SIG-M5 (cell line): ENCODE measurements around the gene CLIC4.
"Not testable (repeated sequence)": the region's sequence is repeated elsewhere in the genome, so short reads cannot be mapped to it uniquely, and the experiment has no call there.

Experiments used
- DNase-seq: peaks from one replicate; lab custom pipeline; 2025; lab: John Stamatoyannopoulos, UW

Gene CLIC4

DNA sequence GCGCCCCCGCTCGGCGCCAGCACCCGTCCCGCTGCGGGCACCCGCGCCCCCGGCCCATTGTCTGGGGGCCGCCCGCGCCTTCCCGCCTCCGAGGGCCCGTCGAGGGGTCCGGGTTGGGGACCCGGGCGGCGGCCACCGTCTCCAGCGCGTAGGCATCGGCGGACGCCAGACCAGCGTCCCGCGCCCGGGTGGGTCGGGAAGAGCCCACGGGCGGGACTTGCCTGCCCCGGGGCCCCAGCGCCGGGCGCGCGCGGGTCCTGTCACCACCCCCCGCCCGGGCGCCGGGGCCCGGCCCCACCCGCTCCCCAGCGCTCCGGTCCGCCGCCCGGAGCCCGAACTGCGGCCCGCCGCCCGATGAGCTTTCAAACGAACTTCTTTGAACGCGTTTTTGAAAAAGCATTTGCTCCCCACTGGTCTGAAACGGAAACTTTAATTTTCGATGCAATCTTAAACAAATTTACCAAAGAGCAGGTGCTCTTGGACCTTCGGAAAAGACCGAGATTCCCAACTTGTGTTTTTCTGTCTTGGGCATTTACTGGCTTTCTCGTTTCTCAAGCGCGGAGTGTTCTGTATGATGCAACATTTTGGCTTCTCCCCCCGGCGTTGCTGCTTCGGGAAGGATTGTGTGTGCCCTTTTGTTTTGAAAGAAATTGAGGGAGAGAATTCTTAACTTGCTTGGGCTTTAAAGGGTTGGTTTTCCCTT, 615 bp downstream of the CLIC4 start:
- DNase-seq: no peak

DNA sequence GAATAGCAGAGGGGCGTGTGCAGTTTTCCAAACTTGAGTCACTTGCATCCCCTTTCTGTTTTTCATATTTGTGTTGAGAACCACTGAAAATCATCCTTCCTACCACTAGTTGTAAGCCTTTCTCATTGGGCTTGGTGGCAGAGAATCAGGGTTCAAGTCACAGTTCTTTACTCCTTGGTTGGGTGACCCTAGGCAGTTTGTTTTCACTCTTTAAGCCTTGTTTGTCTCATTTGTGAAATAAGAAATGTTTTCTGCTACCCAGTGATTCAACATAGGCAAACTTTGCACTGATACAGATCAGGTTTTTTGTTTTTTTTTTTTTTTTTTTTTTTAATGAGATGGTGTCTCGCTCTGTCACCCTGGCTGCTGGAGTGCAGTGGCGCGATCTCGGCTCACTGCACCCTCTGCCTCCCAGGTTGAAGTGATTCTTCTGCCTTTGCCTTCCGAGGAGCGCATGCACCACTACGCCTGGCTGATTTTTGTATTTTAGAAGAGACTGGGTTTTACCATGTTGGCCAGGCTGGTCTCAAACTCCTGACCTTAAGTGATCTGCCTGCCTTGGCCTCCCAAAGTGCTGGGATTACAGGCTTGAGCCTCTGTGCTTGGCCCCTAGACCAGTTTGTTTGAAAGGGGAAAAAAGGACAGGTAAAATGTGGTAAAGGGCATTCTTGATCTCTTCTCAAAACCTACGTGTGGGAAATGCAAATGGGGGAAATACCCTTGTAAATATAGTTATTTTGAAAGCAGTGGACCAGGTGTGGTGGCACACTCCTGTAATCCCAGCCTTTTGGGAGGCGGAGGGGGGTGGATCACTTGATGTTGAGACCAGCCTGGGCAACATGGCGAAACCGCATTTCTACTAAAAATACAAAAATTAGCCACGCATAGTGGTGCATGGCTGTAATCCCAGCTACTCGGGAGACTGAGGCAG, 3.2 kb downstream of the CLIC4 start:
- no peak for DNase-seq

DNA sequence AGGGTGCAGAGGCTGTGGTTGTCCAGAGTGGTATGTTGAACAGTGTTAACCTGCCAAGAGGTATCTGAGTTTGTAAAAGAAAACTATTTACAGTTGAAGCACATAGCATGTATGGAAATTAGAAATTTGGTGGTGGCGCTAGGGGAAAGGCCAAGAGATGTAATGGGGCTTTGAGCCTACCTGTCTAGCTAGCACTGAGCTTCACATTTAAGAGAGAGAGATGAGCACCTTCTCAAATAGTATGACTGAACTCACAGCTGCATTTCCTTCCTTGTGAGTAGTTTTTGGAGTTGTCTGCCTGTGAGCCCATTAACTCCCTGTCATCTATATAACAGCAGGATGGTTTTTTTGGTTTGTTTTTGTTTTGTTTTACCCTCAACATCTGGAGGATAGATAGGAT, 4.0 kb downstream of the CLIC4 start:
- no peak for DNase-seq

DNA sequence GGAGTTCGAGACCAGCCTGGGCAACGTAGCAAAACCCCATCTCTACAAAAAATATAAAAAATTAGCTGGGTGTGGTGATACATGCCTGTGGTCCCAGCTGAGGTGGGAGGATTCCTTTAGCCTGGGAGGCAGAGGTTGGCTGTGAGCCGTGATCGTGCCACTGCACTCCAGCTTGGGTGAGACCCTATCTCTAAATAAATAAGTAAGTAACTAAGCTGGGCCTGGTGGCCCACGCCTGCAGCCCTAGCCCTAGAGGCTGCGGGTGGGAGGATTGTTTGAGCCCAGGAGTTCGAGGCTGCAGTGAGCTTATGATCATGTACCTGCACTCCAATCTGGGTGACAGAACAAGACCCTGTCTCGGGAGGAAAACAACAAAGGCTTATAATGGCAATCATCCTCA, 4.6 kb downstream of the CLIC4 start:
- no peak for DNase-seq

DNA sequence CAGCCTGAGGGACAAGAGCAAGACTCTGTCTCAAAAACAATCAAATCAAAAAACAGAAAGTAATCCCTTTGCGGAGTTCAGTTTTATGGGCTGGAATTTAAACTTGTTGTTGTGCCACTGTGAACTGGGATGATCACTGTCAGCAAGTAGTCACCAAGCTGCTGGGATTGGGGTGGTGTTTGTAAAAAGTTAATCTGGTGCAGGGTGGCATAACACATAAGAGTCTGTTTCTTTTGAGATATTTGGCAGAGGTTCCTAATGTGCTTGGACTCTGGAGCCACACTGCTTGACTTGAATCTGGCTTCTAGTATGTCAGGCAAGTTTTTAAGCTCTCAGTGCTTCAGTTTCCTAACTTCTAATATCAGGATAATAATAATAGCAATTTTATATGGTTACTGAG, 6.6 kb downstream of the CLIC4 start:
- DNase-seq: no peak

DNA sequence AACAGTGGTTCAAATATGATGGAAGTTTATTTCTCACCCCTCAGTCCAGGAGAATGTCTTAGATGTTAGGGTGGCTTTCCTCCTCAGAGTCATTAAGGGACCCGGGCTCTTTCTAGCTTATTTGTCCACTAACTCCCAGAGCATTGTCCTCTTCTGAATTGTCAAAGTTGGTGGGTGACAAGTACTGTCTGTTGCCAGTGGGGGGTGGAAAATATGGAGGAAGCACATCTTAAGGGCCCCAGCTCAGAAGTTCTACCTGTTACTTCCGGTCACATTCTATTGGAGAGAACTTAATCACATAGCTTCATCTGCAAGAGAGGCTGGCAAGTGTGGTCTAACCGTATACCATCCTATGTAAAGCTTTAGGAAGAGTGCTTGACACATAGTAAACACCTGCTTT, 7.1 kb downstream of the CLIC4 start:
- DNase-seq: no peak

DNA sequence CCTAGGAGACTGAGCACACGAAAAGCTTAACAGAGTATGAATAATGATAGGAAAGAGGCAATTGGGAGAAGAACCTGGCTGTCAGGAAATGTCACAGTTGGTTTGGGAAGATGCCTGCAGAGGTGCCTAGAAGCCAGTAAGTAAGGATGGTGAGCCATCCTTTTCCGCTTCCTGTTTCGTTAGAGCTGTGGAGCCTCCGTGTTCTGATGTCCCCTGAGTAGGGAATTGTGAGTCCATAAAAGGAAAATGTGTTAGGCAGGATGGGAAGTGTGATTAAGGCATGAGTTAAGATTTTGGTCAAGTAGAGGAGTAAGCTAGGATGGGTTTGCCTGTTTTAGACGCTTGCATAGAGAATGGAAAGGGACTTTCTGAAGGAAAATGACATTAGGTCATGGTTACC, 9.0 kb downstream of the CLIC4 start:
- DNase-seq: no peak

DNA sequence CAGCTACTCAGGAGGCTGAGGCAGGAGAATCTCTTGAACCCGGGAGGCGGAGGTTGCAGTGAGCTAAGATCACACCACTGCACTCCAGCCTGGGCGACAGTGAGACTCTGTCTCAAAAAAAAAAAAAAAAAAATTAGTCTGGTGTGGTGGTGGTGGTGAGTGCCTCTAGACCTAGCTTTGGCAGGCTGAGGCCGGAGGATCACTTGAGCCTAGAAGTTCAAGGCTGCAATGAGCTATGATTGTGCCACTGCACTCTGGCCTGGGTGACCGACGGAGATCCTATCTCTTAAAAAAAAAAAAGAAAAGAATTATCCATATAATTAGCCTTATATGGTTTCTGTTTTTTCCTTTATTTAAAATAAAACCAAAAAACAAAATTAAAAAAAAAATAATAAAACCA, 10.1 kb downstream of the CLIC4 start:
- DNase-seq: not testable (repeated sequence)

DNA sequence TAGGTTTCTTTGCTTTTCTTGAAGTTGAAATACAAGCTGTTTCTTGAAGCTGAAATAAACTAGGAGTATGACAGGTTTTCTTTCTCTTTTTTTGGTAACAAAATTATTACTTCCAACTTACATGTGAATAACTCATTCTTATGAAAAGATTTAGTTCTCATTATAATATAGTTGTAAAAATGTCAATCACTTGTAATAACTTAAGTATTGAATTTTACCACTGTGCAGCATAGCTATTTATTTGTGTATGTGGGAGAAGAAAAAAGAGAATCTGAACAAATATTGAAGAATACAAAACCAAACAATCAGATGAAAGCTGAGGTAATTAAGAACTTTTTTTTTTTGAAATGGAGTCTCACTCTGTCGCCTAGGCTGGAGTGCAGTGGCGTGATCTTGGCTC, 11.1 kb downstream of the CLIC4 start:
- DNase-seq: no peak

DNA sequence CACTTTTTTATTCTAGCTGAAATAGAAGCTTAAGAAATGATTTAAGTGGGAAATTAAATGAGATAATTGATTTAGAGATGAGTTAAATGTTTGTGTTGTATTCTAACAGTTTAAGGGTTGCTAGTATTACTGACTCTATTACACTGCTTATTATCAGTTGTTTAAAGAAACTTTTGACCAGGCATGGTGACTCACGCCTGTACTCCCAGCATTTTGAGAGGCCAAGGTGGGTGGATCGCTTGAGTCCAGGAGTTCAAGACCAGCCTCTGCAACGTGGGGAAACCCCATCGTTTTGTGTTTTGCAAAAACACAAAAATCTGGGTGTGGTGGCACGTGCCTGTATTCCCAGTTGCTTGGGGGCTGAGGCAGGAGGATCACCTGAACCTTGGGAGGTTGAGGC, 14.2 kb downstream of the CLIC4 start:
- DNase-seq: no peak

DNA sequence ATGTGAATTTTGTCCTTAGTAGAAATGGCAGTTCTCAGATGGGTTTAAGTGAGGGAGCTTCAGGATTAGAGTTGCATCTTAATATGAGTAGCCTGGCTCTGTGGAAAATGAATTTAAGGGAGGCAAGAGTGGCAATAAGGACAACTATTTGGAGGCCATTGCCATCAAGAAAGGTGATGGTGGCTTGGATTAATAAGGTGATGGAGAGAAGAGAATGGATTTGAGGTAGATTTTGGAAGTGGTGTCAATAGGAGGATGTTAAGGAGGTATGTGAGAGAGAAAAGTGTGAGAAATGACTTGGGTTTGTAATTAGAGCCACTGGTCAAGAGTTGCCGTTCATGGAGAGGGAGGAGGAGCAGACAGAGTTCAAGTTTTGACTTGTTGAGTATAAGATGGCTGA, 16.3 kb downstream of the CLIC4 start:
- DNase-seq: no peak

DNA sequence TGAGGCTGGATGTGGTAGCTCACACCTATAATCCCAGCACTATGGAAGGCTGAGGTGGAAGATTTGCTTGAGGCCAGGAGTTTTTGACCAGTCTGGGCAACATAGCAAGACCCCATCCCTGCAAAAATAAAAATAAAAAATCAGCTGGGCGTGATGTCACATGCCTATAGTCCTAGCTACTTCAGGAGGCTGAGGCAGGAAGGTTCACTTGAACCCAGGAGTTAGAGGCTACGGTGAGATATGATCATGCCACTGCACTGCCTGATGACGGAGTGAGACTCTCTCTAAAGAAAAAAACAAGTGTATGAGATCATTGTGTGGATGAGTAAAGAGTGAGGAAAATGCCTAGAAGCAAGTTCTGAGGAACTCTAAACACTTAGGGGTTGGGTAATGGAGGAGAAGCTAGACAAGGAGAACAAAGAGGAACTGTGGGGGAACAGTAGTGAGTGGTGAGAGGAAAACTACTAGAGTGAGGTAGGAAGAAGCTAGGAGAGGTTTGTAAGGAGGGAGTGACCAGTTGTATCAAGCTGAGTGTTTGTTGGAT, 17.0 kb downstream of the CLIC4 start:
- peak; percentile 66 for DNase-seq

DNA sequence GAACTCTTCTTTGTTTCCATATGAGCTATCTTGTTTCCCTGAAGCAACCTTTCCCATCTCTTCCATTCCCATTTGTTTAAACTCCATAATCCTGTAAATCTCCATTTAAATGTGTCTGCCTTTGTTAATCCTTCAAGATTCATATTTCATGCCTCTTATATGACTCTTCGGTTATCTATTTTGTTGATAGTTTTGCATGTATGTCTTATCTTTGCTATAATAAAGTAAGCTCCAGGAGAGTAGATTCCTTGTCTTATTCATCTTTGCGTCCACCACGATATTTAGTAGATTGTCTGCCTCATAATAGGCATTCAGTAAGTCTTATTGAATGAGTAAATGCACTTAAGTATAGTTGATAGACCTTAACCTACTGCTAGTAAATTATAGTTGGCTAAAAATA, 18.4 kb downstream of the CLIC4 start:
- DNase-seq: no peak

DNA sequence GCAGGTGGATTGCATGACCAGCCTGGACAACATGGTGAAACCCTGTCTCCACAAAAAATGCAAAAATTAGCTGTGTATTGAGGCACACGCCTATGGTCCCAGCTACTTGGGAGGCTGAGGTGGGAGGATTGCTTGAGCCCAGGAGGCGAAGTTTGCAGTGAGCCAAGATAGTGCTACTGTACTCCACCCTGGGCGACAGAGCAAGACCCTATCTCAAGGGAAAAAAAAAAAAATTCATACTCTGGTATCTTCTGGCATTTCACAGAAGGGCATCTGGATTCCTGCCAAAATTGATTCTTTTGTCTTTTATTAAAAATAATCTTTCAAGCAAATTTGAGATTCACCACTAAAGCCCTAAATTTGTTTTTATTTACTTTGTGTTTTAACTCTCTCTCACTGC, 19.2 kb downstream of the CLIC4 start:
- DNase-seq: no peak

DNA sequence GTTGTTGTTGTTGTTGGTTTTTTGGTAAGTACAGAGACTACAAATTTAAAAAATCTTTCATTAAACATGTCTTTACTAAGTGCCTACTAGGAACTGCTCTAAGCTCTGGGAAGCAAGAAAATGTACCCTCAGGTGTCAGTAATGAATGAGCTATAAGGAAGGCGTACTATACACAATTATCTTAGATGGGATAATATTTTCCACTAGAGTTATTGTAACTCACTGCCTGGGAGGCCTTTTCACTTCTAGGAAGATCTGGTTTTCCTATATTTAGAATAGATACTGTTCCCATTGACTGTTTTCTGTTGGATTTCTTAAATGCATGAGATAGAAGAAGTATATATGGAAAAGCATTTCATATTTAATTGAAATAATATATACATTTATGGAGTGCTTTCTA, 19.6 kb downstream of the CLIC4 start:
- DNase-seq: no peak

DNA sequence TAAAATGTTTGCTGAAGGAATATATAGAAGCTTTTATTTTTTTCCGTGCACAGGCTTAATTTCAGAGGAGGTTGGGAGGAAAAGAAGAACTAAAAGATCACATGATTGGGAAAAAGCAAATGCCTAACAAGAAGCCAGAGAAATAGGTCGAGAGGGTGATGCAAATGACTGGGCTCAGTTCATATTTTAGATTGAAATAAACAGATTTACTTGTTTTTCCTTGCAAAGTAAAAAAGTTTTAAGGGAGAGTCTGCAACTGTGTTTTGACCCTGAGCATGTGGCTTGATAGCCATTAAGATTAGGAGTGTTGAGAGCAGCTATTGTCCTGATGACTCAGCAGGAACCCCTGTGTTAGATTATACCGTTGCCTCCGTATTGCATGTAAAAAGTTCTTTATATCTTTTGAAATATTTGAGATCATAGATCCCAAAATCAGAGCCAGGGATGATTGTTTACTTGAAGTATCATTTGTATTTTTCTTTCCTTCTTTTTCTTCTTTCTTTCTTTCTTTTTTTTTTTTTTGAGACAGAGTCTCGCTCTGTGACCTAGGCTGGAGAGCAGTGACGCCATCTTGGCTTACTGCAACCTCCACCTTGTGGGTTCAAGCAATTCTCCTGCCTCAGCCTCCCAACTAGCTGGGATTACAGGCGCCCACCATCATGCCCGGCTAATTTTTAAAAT, 20.2 kb downstream of the CLIC4 start:
- DNase-seq: no peak

DNA sequence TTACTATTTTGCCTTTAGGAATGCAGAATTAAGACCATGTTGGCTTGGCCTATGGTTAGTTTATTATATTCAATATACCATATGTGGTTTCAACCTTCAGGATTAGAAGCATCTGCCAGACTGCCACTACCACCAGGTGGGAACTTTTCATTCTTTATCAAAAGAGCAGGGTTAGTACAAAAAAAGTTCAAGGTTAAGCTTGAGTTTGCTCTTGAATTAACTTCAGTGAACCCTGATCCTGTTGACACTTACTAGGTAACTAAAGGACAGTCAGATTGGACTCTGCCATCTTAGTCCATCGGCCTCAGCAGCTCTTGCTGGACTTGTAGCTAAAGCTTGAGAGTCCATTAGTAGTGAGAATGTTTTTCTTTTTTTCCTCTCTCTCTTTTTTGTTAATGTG, 22.1 kb downstream of the CLIC4 start:
- DNase-seq: no peak

DNA sequence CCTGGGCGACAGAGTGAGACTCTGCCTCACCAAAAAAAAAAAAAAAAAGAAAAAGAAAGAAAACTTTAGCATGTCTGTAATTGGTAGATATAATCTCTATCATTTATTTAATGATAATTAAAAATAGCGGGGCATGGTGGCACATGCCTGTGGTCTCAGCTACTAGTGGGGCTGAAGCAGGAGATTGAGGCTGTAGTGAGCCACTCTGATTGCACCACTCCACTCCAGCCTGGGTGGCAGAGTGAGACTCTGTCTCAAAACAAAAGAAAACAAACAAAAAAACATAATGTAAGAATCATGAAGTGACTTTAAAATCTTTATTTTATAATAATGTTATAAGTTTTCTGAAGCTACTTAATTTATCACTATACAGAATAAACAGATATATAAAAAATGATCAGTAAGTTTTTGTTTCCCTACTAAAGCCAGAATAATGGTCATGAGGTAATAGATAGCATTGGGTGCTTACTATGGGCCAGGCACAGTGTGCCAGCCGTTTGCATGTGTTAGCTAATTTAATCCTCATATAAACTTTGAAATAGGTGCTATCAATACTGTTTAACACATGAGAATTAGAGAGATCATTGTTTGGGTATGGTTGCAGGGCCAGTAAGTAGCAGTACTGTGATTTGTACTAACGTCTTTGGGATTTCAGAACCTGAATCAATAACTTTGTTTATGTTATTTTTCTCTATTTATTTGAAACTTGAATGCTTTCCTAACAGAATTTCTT, 23.8 kb downstream of the CLIC4 start:
- no peak for DNase-seq

DNA sequence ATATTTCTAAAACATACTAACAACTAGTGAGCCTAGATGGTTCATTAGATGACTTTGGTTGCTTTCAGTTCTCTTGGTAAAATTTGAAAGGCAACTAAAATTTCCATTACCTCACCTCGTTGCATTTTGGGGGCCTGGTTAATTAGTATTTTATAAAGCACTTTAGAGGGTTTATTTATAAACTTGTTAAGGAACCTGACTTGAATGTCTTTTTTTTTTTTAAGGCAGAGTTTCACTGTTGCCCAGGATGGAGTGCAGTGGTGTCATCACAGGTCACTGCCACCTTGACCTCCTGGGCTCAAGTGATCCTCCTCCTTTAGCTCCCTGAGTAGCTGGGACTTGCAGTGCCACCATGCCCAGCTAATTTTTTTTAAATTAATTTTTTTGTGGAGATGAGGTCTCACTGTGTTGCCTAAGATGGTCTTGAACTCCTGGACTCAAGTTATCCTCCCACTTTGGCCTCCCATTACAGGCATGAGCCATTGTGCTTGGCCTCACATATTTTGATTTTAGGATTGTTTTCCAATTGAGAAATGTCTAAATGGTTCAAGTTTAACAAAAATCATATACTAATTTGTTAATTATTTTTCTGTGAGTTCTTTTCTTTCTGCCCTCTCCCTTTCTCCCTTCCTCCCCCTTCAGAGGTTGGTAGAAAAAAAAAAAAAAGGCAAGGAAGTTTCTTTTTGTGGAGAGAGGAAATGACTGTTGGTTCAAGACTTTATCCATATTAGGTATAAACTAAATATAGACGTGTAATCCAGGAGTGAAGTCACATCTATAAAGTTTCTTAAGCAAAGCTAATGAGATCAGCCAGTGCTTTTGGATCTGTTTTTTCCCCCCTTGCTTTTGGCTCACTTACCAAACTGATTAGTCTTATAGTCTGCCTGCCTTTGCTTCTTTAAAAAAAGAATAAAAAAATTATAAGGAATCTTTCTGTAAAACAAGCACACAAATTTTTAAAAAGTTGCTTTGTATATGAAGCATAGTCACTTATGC, 24.7 kb downstream of the CLIC4 start:
- no peak for DNase-seq

DNA sequence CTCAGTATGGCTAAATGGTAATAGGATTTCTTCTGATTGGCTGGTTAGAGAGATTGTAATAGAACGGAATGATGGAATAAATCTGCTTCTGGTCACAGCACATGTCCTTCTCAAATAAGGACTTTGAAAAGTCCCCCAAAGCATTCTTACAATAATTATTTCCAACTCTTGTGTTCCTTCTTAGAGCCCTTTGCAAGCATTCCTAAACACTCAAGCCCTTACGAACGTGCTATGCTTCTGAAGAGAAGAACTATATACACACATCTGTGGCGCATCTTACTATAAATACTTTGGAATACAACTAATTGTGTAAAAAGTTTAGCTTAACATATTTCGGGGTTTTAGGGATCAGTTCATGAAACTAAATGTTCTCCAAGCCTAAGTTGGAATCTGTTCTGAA, 25.6 kb downstream of the CLIC4 start:
- no peak for DNase-seq

DNA sequence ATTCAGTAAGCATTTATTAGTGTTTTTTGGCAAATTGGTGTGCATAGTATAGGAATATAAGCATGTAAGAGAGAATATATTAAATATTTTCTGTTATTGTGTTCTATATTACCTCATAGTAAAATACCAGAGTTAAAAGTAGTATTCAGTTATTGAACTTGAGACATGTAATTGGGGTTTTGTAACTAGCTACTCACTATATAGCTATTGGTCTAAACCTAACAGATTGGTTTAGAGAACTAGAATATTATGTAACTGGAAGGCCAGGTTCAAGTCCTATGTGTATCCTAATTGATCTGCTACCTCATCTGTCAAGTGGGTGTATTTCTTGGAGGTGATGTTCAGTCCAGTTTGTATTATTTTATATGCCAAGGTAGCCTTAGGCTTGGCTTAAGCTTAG, 26.3 kb downstream of the CLIC4 start:
- DNase-seq: peak; percentile 23
